ENCODE data around the gene RHOBTB1. TPM values are rescaled to one million over a fixed set of nuclear protein-coding genes. Genes with fewer than 3 reads are reported as not detected.

The RHOBTB1 gene
- total RNA-seq, 2 donors from 2014 or later, result 6.6 to 6.8 TPM

- Mint-ChIP-seq H3K4me3 (no peak overlapping the region), H3K9me3 (peaks cover 7% of the 10 kb centered on the region), H3K27ac (no peak overlapping the region), H3K4me1 (no peaks in the 10 kb centered on the region), H3K27me3 (ENCODE audit: insufficient read depth) (no peaks in the 10 kb centered on the region), H3K36me3 (ENCODE audit: low read depth) (peaks cover 12% of the 10 kb centered on the region)
- Histone ChIP-seq H3K9ac (ENCODE audit: extremely low read depth, low read length, poor library complexity, severe bottlenecking) (no peak overlapping the region), H3K36me3 (ENCODE audit: control insufficient read depth, insufficient read depth, low read length) (no peaks in the 10 kb centered on the region), H3K27me3 (ENCODE audit: control insufficient read depth, insufficient read depth, low read length, poor library complexity, severe bottlenecking) (no peaks in the 10 kb centered on the region), H3K9me3 (ENCODE audit: control insufficient read depth, low read length) (peaks cover 6% of the 10 kb centered on the region), H3K4me3 (ENCODE audit: low read length) (no peak overlapping the region), H3K4me1 (ENCODE audit: control insufficient read depth, insufficient read depth, low read length) (no peaks in the 10 kb centered on the region), H3K27ac (ENCODE audit: low read depth, low read length) (no peak overlapping the region)
- WGBS, 2 experiments (ENCODE audit: insufficient coverage in 1 of 2, insufficient read length in 1 of 2), result 96 to 98% methylated on average over 14 to 16 of the region's 16 CpGs
- DNase-seq, result no peak
- no peak for TF ChIP-seq CTCF (conservative IDR thresholded peaks at IDR 0.05)
Measured at GRCh38 chr10:60911216-60911615, 32.8 kb downstream of the RHOBTB1 start.

- Mint-ChIP-seq H3K9me3 (peaks cover 7% of the 10 kb centered on the region), H3K27me3 (ENCODE audit: insufficient read depth) (no peaks in the 10 kb centered on the region), H3K4me3 (no peak overlapping the region), H3K36me3 (ENCODE audit: low read depth) (peaks cover 17% of the 10 kb centered on the region), H3K4me1 (no peaks in the 10 kb centered on the region), H3K27ac (no peak overlapping the region)
- H3K27ac ChIP-seq (ENCODE audit: low read depth, low read length), result no peak overlapping the region
- no peaks in the 10 kb centered on the region for H3K27me3 ChIP-seq (ENCODE audit: control insufficient read depth, insufficient read depth, low read length, poor library complexity, severe bottlenecking)
- no peak for TF ChIP-seq CTCF (conservative IDR thresholded peaks at IDR 0.05)
- H3K9ac ChIP-seq (ENCODE audit: extremely low read depth, low read length, poor library complexity, severe bottlenecking), result no peak overlapping the region
- no peak for DNase-seq
- H3K9me3 ChIP-seq (ENCODE audit: control insufficient read depth, low read length), result peaks cover 6% of the 10 kb centered on the region
- WGBS, 2 experiments (ENCODE audit: insufficient coverage in 1 of 2, insufficient read length in 1 of 2), result 95 to 100% methylated on average over 4 to 5 of the region's 5 CpGs
- H3K36me3 ChIP-seq (ENCODE audit: control insufficient read depth, insufficient read depth, low read length), result no peaks in the 10 kb centered on the region
- no peaks in the 10 kb centered on the region for H3K4me1 ChIP-seq (ENCODE audit: control insufficient read depth, insufficient read depth, low read length)
- no peak overlapping the region for H3K4me3 ChIP-seq (ENCODE audit: low read length)
Measured at GRCh38 chr10:60910543-60910942, 33.4 kb downstream of the RHOBTB1 start.

- peaks cover 7% of the 10 kb centered on the region for H3K9me3 Mint-ChIP-seq
- no peak overlapping the region for H3K27ac Mint-ChIP-seq
- Histone ChIP-seq H3K4me3 (ENCODE audit: low read length) (no peak overlapping the region), H3K4me1 (ENCODE audit: control insufficient read depth, insufficient read depth, low read length) (no peaks in the 10 kb centered on the region), H3K9ac (ENCODE audit: extremely low read depth, low read length, poor library complexity, severe bottlenecking) (no peak overlapping the region), H3K36me3 (ENCODE audit: control insufficient read depth, insufficient read depth, low read length) (no peaks in the 10 kb centered on the region), H3K9me3 (ENCODE audit: control insufficient read depth, low read length) (peaks cover 6% of the 10 kb centered on the region), H3K27ac (ENCODE audit: low read depth, low read length) (no peak overlapping the region), H3K27me3 (ENCODE audit: control insufficient read depth, insufficient read depth, low read length, poor library complexity, severe bottlenecking) (no peaks in the 10 kb centered on the region)
- no peak overlapping the region for H3K4me3 Mint-ChIP-seq
- no peaks in the 10 kb centered on the region for H3K27me3 Mint-ChIP-seq (ENCODE audit: insufficient read depth)
- WGBS, 2 experiments (ENCODE audit: insufficient coverage in 1 of 2, insufficient read length in 1 of 2), result 95 to 100% methylated on average over 3 to 6 of the region's 6 CpGs
- DNase-seq, result no peak
- H3K4me1 Mint-ChIP-seq, result no peaks in the 10 kb centered on the region
- H3K36me3 Mint-ChIP-seq (ENCODE audit: low read depth), result peaks cover 19% of the 10 kb centered on the region
- TF ChIP-seq CTCF (conservative IDR thresholded peaks at IDR 0.05), result no peak
Measured at GRCh38 chr10:60908896-60909295, 35.1 kb downstream of the RHOBTB1 start.

All from endodermal cell (in vitro differentiated cells).